Activated T-helper 1 cell treated with Interleukin-2 at 50 U/mL for 16 hours (primary cell): ENCODE results near the gene YAF2.
"Not testable (repeated sequence)": the region's sequence is repeated elsewhere in the genome, so short reads cannot be mapped to it uniquely, and the experiment has no call there.

Experiments
- DNase-seq: peaks from one replicate; pipeline ENCODE4 v3.0.0-alpha.2; 2020; ENCODE audit warnings: low read depth

The YAF2 gene

DNA sequence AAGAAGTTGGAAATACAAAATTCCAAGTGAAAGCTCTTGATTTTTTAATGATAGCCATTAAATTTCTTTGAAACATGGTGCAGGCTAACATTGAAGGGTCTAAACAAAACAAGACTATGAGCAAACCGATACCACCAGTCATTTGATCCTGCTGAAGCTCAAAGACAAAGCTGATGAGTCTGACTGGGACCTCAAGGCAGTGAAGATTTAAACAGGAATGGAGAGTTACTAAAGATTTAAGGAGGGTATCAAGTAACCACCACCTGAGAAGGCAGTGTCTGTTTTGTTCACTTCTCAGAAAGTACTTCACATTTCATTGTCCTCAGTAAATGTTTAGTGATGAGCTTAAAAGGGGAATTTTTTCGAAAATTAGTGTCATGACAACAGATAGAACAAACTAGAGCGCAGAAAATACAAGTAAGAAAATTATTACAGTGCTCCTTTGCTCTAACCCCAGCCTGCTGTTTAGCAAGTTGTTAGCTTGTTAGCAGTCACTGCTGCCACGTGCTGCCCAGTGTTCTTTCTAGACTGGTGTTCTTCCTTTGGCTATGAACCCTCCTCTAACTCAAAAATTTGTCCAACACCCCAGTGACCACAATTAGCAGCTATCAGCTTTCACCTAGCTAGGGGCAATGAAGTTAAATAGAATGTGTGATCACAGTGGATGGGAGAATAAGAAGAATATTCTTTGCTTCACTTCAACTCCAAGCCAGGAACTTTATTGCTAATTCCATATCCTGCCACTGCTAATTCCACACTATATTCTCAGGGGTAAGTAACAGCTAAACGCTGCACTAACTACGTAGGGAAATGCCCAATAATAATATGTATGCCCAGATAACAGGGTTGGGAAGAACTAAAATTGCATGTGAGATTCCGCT is 41.1 kb downstream of the YAF2 start:
- DNase-seq = no peak

- DNase-seq = no peak
Observed at GRCh38 chr12:42192686-42193085, 45.4 kb downstream of the YAF2 start.

GRCh38 chr12:42192258-42192657 is 45.8 kb downstream of the YAF2 start:
- DNase-seq = no peak

DNA sequence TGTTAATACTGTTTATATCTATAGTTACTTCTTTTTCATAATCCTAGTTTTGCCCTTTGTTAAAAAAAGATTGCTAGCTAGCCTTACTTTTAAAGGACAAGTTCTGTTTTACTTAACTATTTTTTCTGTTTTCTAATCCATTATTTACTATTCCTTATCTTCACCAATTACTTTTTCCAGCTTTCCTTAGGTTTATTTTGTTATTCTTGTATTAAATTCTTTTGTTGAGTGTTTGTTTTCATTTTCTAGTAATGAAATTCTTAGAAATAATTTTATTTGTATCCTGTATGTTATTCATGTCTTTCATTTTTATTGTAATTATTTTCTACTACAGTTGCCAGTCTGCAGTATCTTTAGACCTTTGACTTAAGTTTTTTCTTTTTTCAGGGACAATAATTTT is 47.7 kb downstream of the YAF2 start:
- no peak for DNase-seq

DNA sequence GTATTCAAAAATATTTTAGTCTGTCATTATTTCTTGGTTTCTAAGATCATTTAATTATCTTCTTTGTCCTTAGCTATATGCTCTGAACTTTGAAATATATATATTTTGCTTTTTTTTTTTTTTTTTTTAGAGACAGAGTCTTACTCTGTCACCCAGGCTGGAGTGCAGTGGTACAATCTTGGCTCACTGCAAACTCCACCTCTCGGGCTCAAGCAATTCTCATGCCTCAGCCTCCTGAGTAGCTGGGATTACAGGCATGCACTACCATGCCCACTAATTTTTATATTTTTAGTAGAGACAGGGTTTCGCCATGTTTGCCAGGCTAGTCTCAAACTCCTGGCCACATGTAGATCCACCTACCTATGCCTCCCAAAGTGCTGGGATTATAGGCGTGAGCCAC is 49.8 kb downstream of the YAF2 start:
- DNase-seq = not testable (repeated sequence)

- DNase-seq = no peak
Observed at GRCh38 chr12:42187799-42188198, 50.2 kb downstream of the YAF2 start.

GRCh38 chr12:42186793-42187192 is 51.3 kb downstream of the YAF2 start:
- no peak for DNase-seq

- no peak for DNase-seq
Observed at GRCh38 chr12:42182394-42182793, 55.7 kb downstream of the YAF2 start.

GRCh38 chr12:42180990-42181596 is 57.0 kb downstream of the YAF2 start:
- no peak for DNase-seq

DNA sequence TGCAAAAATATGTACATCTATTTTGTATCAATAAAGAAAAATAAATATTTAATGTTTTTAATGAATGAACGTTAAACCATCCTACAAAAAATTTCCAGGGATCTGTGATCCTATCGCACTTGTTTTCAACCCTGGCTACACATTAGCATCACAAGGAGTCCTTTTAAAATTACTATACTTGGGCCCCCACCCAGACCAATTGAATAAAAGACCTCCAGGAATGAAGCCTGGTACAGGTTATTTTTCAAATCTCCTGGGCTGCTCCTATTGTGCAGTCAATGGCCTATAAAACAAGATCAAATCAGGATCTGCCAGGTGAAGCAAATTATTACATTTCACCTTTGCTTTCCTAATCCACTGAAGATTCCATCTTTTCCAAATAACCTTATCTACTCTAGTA is 59.9 kb downstream of the YAF2 start:
- no peak for DNase-seq

DNA sequence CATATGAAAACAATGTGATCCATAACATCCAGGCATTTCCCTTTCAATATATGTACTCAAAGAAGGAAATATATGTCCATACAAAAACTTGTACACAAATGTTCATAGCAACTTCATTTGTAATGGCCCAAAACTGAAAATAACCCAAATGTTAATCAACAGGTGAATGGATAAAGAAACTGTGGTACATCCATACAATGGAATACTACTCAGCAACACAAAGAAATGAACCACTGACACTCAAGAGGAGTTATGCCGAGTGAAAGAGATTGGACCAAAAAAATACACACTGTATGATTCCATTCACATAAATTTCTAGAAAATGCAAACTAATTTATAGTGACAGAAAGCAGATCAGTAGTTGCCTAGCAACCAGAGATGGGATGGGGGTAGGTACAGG is 63.1 kb downstream of the YAF2 start:
- no peak for DNase-seq

DNA sequence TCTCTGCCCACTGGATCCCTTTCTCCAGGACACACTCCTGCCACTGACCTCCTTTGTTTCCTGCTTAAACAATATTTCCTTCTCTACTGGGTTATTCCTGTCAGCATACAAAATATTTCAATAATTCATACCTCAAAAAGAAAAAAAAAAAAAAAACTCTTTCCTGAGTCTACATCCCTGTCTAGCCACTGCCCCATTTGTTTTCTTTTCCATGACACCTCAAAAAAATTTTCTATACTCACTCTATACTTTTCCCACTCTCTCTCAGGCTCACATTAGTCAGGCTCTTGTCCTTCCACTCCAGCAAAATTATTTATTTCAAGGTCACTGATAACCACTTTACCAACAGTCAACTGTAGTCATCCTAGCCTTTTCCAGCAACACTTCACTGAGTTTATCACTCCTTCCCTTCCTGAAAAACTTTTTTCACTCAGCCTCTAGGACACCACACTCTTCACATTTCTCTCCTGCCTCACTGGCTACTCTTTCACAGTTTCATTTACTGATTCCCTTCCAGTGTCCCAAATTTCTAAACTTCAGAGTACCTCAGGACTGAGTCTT is 64.0 kb downstream of the YAF2 start:
- DNase-seq = no peak

DNA sequence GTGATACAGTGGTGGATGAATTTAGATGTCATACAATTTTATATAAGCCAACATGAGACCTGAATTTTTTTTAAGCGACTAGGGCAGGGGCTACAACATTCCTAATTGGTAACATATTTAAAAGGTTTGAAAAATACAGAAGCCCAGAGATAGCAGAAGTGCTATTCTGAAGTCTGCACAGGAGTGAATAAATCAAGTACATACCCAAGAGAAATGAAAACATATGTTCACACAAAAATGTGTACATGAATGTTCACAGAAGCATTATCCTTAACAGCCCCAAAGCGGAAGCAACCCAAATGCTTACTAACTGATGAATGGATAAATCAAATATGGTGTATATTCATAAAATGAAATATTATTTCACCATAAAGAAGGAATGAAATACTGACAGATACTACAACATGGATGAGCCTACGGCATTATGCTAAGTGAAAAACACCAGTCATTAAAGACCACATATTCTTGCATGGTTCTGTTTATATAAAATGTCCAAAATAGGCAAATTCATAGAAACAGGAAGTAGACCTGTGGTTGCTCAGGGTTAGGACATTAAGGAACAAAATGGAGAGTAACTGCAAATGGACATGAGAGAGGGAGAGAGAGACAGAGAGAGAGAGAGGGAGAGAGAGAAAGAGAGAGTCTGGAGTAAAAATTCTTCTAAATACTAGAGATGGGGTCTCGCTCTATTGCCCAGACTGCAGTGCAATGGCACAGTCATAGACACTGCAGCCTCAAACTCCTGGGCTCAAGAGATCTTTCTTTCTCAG is 65.4 kb downstream of the YAF2 start:
- DNase-seq = no peak

GRCh38 chr12:42167711-42168110 is 70.3 kb downstream of the YAF2 start:
- DNase-seq = no peak

DNA sequence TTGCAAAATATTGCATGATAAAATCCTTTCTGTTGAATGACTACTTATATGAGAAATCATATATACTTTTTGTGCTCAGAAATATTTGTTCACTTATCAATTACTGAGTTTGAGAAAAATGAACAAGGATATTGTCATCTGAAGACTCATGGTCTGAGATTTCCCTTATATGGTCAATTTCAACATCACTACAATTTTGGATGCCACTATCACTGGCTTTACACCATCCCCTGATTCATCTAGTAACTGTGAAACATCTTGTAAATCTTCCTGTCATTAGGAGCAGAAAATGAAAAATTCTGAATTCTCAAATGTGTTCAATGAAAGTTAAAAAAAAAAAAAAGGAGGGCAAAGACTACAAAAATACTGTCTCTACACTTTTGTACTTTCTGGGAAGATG is 71.5 kb downstream of the YAF2 start:
- DNase-seq = no peak

GRCh38 chr12:42163913-42164312 is 74.1 kb downstream of the YAF2 start:
- DNase-seq = no peak

GRCh38 chr12:42162965-42163364 is 75.1 kb downstream of the YAF2 start:
- no peak for DNase-seq

- no peak for DNase-seq
Observed at GRCh38 chr12:42162193-42162592, 75.9 kb downstream of the YAF2 start.

DNA sequence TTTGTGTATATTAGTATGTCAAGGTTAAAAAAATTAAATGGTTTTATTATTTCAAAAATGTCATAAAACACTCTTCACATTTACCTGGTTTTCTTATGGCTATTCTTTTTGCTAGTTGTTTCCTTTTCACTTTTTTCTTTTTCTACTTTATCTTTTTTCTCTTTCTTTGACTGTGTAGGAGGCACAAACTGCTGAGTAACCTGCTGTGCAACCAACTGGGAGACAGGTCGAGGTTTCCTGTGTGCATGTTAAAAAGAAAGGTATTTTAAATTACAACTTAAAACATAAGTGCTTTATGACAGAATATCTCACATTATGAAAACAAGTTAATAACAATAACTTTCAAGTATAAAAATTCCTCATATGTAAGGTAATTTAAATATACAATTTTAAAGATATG is 76.5 kb downstream of the YAF2 start:
- DNase-seq = no peak

DNA sequence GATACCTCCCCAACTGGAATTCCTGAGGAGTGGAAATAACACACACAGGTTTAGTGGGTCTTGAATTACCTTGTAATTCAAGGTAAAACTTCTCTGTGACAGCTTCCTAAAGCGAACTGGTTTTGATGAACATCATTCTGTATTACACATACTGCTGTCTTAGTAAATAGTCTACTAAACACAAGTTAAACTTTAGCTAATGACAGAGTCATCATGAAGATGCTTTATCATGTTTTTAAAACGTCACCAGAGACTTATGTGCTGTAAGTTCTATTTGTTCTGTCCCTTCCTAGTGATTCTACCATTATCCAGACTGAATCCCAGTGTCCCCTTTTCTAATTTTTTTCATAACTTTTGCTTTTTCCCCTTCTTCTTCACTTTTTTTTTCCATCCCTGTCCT is 81.8 kb downstream of the YAF2 start:
- no peak for DNase-seq

GRCh38 chr12:42145552-42146215 is 92.4 kb downstream of the YAF2 start:
- no peak for DNase-seq

GRCh38 chr12:42145197-42145549 is 92.9 kb downstream of the YAF2 start:
- DNase-seq = no peak
